ENCODE measurements around the gene ADCY3.

ADCY3 gene

DNA sequence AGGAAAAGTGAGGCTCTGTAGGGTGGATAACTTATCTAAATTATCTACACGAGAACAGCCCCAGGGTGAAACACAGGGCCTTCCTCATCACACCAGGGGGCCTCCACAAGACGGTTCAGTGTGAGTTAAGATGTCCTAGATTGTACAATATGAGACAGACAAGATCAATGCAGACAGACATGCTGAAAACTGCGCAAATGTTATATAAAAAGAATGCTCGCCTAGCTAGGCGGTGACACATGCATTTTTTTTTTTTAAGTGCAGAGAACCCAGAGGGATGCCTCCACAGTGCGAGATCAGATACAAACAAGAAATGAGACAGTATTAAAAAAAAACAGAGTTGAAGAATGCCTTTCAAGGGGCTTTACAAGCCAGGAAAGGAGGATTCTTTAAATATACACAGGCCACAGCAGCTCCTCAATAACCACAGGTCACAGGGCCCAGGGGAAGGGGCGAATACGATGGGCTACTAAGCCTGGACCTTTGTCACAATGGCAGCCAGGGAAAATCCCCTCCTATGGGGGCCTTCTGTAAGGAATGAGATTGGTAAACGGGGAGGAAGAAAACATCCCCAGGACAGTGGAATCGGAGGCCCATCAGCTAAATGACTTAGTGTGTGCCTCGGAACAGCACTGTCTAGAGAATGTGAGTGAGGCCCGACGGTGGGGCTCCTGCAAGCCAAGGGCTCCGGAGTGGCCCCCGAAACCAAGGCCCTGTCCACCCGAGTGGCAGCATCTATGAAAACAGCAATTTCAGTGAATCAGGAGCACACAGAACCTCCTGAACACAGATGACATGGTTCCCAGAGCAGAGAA is 48.9 kb downstream of the ADCY3 start:
- no peaks in the 10 kb centered on the region for H3K27me3 ChIP-seq (ENCODE audit: insufficient read depth, low read length, poor library complexity, severe bottlenecking)
- H3K9ac ChIP-seq (ENCODE audit: low read depth, low read length, poor library complexity, severe bottlenecking) = no peak overlapping the region
- H3K36me3 ChIP-seq (ENCODE audit: insufficient read depth, low read length) = peaks cover 34% of the 10 kb centered on the region; the same call in 1 of the 2 replicates
- no peaks in the 10 kb centered on the region for H3K9me3 ChIP-seq (ENCODE audit: insufficient read depth, low read depth, low read length)
- peaks cover 6% of the 10 kb centered on the region for H3K4me1 ChIP-seq (ENCODE audit: insufficient read depth, low read length, poor library complexity, severe bottlenecking)
- no peaks in the 10 kb centered on the region for H3K9me2 ChIP-seq (replicated peaks; ENCODE audit: low read depth, low read length)
- H4K20me1 ChIP-seq (ENCODE audit: insufficient read depth, low read length, poor library complexity, severe bottlenecking) = no peaks in the 10 kb centered on the region
- no peaks in the 10 kb centered on the region for H3F3A ChIP-seq (ENCODE audit: low read depth)
- no peak overlapping the region for H3K4me3 ChIP-seq (ENCODE audit: low read length, poor library complexity, severe bottlenecking)
- H2AFZ ChIP-seq (ENCODE audit: low read length) = no peak overlapping the region
- no peak overlapping the region for H3K4me2 ChIP-seq (ENCODE audit: low read depth, low read length, poor library complexity, severe bottlenecking)
- TF ChIP-seq, protein P1, sequence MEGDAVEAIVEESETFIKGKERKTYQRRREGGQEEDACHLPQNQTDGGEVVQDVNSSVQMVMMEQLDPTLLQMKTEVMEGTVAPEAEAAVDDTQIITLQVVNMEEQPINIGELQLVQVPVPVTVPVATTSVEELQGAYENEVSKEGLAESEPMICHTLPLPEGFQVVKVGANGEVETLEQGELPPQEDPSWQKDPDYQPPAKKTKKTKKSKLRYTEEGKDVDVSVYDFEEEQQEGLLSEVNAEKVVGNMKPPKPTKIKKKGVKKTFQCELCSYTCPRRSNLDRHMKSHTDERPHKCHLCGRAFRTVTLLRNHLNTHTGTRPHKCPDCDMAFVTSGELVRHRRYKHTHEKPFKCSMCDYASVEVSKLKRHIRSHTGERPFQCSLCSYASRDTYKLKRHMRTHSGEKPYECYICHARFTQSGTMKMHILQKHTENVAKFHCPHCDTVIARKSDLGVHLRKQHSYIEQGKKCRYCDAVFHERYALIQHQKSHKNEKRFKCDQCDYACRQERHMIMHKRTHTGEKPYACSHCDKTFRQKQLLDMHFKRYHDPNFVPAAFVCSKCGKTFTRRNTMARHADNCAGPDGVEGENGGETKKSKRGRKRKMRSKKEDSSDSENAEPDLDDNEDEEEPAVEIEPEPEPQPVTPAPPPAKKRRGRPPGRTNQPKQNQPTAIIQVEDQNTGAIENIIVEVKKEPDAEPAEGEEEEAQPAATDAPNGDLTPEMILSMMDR (conservative IDR thresholded peaks at IDR 0.05; ENCODE audit: low read length) = no peak
- TF ChIP-seq EZH2phosphoT487 (IDR thresholded peaks at IDR 0.05; ENCODE audit: borderline replicate concordance) = no peak
- peaks cover 10% of the 10 kb centered on the region for H3K79me2 ChIP-seq (ENCODE audit: insufficient read depth, low read length)

GRCh38 chr2:24870440-24870839 is 49.6 kb downstream of the ADCY3 start:
- H3K4me1 ChIP-seq (ENCODE audit: insufficient read depth, low read length, poor library complexity, severe bottlenecking) = peaks cover 6% of the 10 kb centered on the region

DNA sequence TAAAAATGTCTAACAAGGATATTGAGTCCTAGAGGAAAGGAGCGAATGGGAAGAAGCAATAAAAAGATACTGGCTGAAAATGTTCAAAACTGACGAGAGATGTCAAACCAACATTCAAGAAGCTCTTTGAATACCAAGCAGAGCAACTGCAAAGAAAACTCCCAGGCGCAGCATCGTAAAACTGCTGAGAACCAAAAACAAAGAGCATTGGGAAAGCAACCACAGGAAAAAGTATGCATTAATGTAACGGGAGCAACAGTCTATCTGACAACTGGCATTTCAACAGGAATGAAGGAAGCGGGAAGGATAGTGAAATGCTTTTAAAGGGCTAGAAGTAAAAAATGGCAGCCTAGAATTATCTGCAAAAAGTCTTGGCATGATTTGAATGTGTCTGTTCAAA is 53.1 kb downstream of the ADCY3 start:
- no peak overlapping the region for H3K4me3 ChIP-seq (ENCODE audit: low read length, poor library complexity, severe bottlenecking)
- H4K20me1 ChIP-seq (ENCODE audit: insufficient read depth, low read length, poor library complexity, severe bottlenecking) = no peaks in the 10 kb centered on the region
- TF ChIP-seq EZH2phosphoT487 (IDR thresholded peaks at IDR 0.05; ENCODE audit: borderline replicate concordance) = no peak
- TF ChIP-seq, protein P1 (conservative IDR thresholded peaks at IDR 0.05; ENCODE audit: low read length) = no peak
- no peak overlapping the region for H3K9ac ChIP-seq (ENCODE audit: low read depth, low read length, poor library complexity, severe bottlenecking)
- no peaks in the 10 kb centered on the region for H3K9me2 ChIP-seq (replicated peaks; ENCODE audit: low read depth, low read length)
- no peaks in the 10 kb centered on the region for H3K9me3 ChIP-seq (ENCODE audit: insufficient read depth, low read depth, low read length)
- peaks cover 29% of the 10 kb centered on the region; the same call in 1 of the 2 replicates for H3K36me3 ChIP-seq (ENCODE audit: insufficient read depth, low read length)
- H3F3A ChIP-seq (ENCODE audit: low read depth) = no peaks in the 10 kb centered on the region
- peaks cover 5% of the 10 kb centered on the region; the same call in 1 of the 2 replicates for H3K79me2 ChIP-seq (ENCODE audit: insufficient read depth, low read length)
- H3K4me2 ChIP-seq (ENCODE audit: low read depth, low read length, poor library complexity, severe bottlenecking) = no peak overlapping the region
- peaks cover 6% of the 10 kb centered on the region for H3K4me1 ChIP-seq (ENCODE audit: insufficient read depth, low read length, poor library complexity, severe bottlenecking)
- H3K27me3 ChIP-seq (ENCODE audit: insufficient read depth, low read length, poor library complexity, severe bottlenecking) = no peaks in the 10 kb centered on the region
- no peak overlapping the region for H2AFZ ChIP-seq (ENCODE audit: low read length)

More at GRCh38 chr2:24870440-24870839, 49.6 kb downstream of the ADCY3 start:
- no peaks in the 10 kb centered on the region for H3F3A ChIP-seq (ENCODE audit: low read depth)
- H4K20me1 ChIP-seq (ENCODE audit: insufficient read depth, low read length, poor library complexity, severe bottlenecking) = no peaks in the 10 kb centered on the region
- TF ChIP-seq EZH2phosphoT487 (IDR thresholded peaks at IDR 0.05; ENCODE audit: borderline replicate concordance) = no peak
- TF ChIP-seq, protein P1 (conservative IDR thresholded peaks at IDR 0.05; ENCODE audit: low read length) = no peak
- no peak overlapping the region for H2AFZ ChIP-seq (ENCODE audit: low read length)
- no peak overlapping the region for H3K4me2 ChIP-seq (ENCODE audit: low read depth, low read length, poor library complexity, severe bottlenecking)
- no peak overlapping the region for H3K4me3 ChIP-seq (ENCODE audit: low read length, poor library complexity, severe bottlenecking)
- H3K79me2 ChIP-seq (ENCODE audit: insufficient read depth, low read length) = peaks cover 8% of the 10 kb centered on the region
- H3K9me3 ChIP-seq (ENCODE audit: insufficient read depth, low read depth, low read length) = no peaks in the 10 kb centered on the region
- H3K36me3 ChIP-seq (ENCODE audit: insufficient read depth, low read length) = peaks cover 34% of the 10 kb centered on the region; the same call in 1 of the 2 replicates
- H3K27me3 ChIP-seq (ENCODE audit: insufficient read depth, low read length, poor library complexity, severe bottlenecking) = no peaks in the 10 kb centered on the region
- H3K9ac ChIP-seq (ENCODE audit: low read depth, low read length, poor library complexity, severe bottlenecking) = no peak overlapping the region
- no peaks in the 10 kb centered on the region for H3K9me2 ChIP-seq (replicated peaks; ENCODE audit: low read depth, low read length)

Data from Loucy (cell line).